Measurements from ENCODE around the gene PPP1R7.
"Not testable (repeated sequence)": the region's sequence is repeated elsewhere in the genome, so short reads cannot be mapped to it uniquely, and the experiment has no call there.

PPP1R7 gene

GRCh38 chr2:241177526-241178334, 27.5 kb downstream of the PPP1R7 start:
- no peak for DNase-seq

GRCh38 chr2:241178961-241179360, 28.7 kb downstream of the PPP1R7 start:
- DNase-seq: no peak

GRCh38 chr2:241179899-241180298, 29.6 kb downstream of the PPP1R7 start:
- no peak for DNase-seq

DNA sequence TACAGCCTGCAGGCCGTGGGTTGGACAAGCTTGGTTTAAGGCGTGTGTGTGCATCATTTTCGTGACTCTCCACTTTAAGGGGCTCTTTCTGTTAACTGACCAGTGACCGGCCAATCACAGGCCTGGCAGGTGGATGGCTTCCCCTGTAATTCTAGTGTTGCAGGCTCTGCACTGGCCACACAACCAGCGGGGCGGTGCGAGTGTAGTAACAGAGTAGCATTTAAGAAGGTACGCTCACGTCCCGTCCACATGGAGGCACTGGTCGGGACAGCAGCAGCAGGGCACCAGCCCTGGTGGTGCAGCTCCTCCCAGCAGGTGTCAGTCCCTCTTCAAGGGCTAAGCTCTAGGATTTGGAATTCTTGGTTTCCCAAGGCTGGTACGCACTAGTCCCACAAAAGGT, 30.2 kb downstream of the PPP1R7 start:
- DNase-seq: no peak

DNA sequence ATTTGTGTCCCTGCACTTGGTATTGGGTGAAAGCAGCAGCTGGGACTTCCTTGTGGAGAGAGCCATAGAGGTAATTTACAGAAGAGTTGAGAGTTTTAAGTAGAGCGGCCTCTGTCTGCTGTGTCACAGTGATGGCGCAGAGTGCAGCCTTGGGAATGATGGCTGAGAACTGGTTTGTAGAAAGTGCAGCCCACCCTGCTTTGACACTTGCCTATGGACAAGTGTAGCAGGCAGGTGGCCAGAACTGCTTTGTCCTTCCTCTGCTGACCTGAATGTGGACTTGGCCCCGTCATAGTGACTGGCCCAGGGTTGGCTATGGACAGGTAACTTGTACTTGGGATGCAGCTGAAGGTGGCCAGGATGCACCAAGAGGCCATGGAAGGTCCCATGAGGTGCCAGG, 31.9 kb downstream of the PPP1R7 start:
- no peak for DNase-seq

GRCh38 chr2:241182531-241183133, 32.4 kb downstream of the PPP1R7 start:
- DNase-seq: no peak

GRCh38 chr2:241183221-241183620, 33.0 kb downstream of the PPP1R7 start:
- DNase-seq: no peak

DNA sequence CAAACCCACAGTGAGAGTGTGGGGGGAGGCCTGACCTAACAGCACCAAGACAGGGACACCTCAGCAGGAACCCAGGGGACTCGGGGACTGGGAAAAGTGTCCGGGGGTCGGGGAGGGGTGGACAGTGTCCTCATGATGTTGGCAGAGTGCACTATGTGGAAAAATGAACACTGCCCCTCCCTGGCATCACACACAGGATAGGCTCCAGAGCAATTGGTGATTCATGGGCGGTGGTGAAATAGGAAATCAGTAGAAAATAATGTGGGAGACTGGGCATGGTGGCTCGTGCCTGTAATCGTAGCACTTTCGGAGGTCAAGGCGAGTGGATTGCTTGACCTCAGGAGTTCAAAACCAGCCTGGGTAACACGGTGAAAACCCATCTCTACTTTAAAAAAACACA, 34.6 kb downstream of the PPP1R7 start:
- DNase-seq: no peak

GRCh38 chr2:241185961-241186360, 35.7 kb downstream of the PPP1R7 start:
- DNase-seq: no peak

DNA sequence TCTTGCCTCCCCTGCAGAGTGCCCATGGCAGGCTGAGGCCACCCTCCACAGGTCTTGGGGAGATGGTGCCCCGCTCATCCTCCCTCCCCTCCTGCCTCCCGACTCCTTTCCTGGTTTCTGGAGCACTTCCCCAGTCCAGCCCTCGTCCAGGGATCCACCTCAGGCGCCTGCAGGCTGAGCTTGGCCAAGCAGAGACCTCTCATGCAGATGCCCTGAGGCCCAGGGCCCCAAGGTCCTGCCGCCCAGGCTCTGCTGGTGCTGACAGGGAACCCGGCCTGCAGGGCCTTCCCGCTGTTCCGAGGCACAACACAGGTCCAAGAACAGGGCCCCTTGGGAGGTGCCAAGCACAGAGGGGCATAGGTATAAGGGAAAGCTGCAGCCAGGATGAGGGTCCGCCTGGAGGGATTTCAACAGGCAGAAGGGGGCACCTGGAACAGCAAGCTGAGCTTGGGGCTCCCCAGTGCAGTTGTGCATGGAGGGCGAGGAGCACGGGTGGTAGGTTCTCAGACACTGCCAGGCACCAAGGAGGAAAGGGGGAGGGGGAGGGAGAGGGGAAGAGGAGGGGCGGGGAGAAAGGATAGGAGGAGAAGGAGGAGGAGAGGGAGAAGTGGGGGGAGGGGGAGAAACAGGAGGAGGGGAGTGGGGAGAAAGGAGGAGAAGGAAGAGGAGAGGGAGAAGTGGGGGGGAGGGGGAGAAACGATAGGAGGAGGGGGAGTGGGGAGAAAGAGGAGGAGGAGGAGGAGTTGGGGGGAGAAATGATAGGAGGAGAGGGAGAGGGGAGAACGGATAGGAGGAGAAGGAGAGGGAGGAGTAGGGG, 37.0 kb downstream of the PPP1R7 start:
- no peak for DNase-seq

- DNase-seq: no peak
These were observed 37.6 kb downstream of the PPP1R7 start for GRCh38 chr2:241187918-241188234.

DNA sequence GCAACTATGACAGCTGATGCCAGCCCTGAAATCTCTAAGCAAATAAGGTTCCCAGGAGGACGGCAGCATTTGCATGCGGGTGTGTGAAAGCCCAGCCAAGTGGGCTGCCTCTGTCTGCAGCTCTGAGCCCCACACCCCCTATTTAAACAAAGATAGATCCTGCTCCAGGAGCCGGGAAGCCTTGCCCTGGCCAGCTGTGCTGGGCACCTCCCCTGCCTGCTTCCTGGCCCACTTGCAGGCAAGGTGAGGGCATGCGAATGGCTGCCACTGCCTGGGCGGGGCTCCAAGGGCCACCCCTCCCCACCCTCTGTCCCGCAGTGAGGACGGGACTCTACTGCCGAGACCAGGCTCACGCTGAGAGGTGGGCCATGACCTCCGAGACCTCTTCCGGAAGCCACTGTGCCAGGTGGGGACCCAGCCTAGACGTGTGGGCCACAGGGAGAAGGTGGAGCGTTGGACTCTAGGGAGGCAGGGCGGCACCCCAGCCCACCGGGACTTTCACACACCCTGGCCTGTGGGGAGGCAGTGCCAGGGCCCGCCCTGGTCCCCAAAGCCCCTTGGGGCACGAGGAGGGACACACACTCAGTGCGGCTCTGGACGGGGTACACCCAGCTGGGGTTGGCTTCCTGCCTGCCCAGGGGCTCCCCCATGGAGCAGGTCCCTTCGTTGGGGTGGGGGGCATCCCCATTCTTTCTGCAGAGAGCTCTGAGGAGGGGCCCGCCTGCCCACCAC, 38.3 kb downstream of the PPP1R7 start, which contains the start of gene ANO7:
ANO7 (plus strand) TSS at position 317 of the 732 bp plus-strand sequence. CDS start 1,387 bp downstream, outside the sequence.
- no peak for DNase-seq

GRCh38 chr2:241189093-241189855, 39.0 kb downstream of the PPP1R7 start:
- DNase-seq: no peak

DNA sequence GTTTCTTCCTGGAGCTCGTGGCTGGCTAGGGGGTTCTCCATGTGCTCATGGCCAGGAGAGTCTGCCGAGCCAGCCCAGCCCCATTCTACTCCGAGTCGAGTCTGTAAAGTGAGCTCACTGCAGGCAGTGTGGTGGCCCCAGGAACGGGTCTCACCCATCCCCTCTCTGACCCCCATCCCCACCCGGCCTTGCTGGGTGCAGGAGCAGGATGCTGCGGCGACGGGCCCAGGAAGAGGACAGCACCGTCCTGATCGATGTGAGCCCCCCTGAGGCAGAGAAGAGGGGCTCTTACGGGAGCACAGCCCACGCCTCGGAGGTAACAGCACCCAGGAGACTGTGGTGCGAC, 39.6 kb downstream of the PPP1R7 start:
- DNase-seq: no peak

GRCh38 chr2:241190291-241190981, 40.2 kb downstream of the PPP1R7 start:
- no peak for DNase-seq

DNA sequence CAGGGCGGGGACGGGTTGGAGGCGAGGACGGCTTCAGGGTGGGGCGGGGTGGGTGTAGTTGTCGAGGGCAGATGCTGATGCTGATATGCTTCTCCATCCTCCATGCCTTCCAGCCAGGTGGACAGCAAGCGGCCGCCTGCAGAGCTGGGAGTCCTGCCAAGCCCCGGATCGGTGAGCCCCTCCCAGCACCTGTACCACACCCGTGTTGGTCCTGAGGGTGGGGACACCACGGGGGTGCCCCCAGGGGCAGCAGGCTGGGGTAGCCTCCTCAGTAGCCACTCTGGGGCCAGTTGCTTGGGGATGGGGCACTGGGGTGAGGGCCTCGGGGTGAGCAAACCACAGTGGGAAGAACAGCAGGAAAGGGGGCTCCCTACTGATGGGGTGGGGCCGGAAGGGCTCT, 40.8 kb downstream of the PPP1R7 start:
- no peak for DNase-seq

- no peak for DNase-seq
These were observed 43.0 kb downstream of the PPP1R7 start for GRCh38 chr2:241193271-241193670.

- no peak for DNase-seq
These were observed 44.5 kb downstream of the PPP1R7 start for GRCh38 chr2:241194811-241195210.

DNA sequence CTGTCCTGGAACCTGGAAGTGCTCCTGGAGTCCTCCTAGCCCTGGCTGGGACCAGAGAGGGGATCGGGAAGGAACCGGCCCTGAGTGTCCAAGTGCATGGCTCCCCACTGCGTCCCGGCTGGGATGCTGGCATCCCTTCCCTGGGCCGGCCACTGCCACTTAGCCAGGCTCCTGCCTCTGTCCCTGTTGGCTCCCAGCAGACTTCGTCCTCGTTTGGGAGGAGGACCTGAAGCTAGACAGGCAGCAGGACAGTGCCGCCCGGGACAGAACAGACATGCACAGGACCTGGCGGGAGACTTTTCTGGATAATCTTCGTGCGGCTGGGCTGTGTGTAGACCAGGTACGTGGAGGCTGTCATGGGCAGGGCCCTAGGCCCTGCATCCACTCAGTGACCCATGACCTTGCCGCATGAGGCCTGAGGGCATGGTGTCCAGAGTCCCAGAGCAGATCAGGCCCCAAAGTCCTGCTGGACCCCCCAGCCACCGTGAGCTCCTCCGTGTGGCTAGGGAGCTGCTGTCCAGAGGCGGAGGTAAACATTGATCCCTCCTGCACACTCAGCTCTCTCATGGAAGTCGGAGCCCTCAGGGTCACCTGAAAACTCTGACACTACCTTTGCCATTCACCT, 45.4 kb downstream of the PPP1R7 start:
- DNase-seq: no peak

DNA sequence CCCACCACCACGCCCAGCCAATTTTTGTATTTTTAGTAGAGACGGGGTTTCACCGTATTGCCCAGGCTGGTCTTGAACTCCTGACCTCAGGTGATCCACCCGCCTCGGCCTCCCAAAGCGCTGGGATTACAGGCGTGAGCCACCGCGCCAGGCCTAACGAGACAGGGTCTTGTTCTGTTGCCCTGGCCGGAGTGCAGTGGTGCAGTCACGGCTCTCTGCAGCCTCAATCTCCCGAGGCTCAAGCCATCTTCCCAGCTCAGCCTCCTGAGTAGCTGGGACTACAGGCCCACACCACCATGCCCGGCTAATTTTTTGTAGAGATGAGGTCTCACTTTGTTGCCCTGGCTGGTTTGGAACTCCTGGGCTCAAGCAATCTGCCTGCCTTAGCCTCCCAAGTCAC, 47.0 kb downstream of the PPP1R7 start:
- not testable (repeated sequence) for DNase-seq

DNA sequence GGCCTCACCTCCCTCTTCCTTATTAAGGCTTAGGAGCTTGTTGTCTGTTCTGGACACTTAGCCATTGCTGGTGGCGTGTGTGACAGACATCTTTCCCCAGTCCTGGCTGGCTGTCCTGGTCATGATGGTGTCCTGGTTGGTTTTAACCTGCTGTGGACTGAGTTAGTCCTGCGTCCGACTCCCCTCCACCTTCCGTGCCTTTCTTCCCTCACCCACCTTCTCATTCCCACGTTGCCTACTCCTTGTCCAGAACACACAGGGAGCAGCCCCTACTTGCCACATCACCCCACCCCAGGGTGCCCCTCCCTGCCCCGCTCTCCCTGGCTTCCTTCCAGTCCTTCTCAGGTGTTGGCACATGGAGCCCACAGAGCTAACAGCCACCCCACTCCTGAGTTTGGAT, 47.7 kb downstream of the PPP1R7 start:
- DNase-seq: no peak
